Measurements from ENCODE around the gene DENND1A. TPM values are rescaled to one million over a fixed set of nuclear protein-coding genes. Genes with fewer than 3 reads are reported as not detected.

The DENND1A gene
- total RNA-seq, 4 donors from 2014 or later, result 37.1 to 55.3 (median 50.0) TPM

DNA sequence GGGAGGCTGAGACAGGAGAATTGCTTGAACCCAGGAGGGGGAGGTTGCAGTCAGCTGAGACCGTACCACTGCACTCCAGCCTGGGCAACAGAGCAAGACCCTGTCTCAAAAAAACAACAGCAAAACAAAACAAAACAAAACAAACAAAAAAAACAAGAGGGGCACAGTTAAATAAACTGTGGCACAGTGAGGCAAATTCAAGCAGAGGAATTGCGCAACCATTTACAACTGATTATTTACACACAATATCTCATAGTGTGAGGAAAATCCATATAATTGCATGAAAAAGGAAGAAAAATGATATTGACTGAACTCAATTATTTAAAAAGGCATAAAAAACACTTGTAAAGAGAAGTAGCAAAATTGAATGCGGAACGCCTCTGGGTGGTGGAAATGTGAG is 412.4 kb downstream of the DENND1A start:
- H3K27ac ChIP-seq, result no peak overlapping the region
- no peaks in the 10 kb centered on the region for H3K9me3 ChIP-seq
- no peaks in the 10 kb centered on the region for H3K27me3 ChIP-seq
- no peak overlapping the region for H3K4me3 ChIP-seq
- DNase-seq, result no peak
- no peaks in the 10 kb centered on the region for H3K4me1 ChIP-seq
- TF ChIP-seq POLR2A (IDR thresholded peaks at IDR 0.05) (no peak), CTCF (IDR thresholded peaks at IDR 0.05) (no peak)
- no peaks in the 10 kb centered on the region for H3K36me3 ChIP-seq

DNA sequence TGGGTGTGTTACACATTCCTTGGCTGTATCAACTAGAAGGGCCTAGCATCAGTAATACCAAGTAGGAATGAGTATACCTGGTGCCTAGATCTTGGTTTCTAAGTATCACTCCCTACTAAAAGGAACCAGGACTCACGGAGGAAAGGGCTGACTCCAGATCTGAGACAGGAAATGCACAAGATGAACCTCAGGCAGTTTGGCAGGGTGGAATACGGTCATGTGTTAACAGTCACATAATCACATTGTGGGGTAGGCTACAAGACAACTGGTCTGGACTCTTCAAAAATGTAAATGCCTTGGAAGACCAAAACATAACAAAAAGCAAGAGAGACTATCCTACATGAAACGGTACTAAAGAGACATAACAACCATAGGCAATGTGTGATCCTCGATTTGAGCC is 415.2 kb downstream of the DENND1A start:
- Histone ChIP-seq H3K27ac (no peak overlapping the region), H3K36me3 (no peaks in the 10 kb centered on the region), H3K4me1 (no peaks in the 10 kb centered on the region), H3K9me3 (no peaks in the 10 kb centered on the region), H3K4me3 (no peak overlapping the region), H3K27me3 (no peaks in the 10 kb centered on the region)
- TF ChIP-seq CTCF (IDR thresholded peaks at IDR 0.05) (no peak), POLR2A (IDR thresholded peaks at IDR 0.05) (no peak)
- no peak for DNase-seq

- DNase-seq, result no peak
- Histone ChIP-seq H3K27ac (no peak overlapping the region), H3K9me3 (no peaks in the 10 kb centered on the region), H3K4me1 (no peaks in the 10 kb centered on the region), H3K36me3 (no peaks in the 10 kb centered on the region), H3K4me3 (no peak overlapping the region), H3K27me3 (no peaks in the 10 kb centered on the region)
- no peak for TF ChIP-seq CTCF (IDR thresholded peaks at IDR 0.05)
- TF ChIP-seq POLR2A (IDR thresholded peaks at IDR 0.05), result no peak
Observed at GRCh38 chr9:123513554-123513953, 416.4 kb downstream of the DENND1A start.

GRCh38 chr9:123511326-123512277 is 418.3 kb downstream of the DENND1A start:
- no peak for TF ChIP-seq POLR2A (IDR thresholded peaks at IDR 0.05)
- TF ChIP-seq CTCF (IDR thresholded peaks at IDR 0.05), result no peak
- no peaks in the 10 kb centered on the region for H3K9me3 ChIP-seq
- H3K27me3 ChIP-seq, result no peaks in the 10 kb centered on the region
- no peaks in the 10 kb centered on the region for H3K36me3 ChIP-seq
- no peak for DNase-seq
- H3K4me1 ChIP-seq, result no peaks in the 10 kb centered on the region
- no peak overlapping the region for H3K4me3 ChIP-seq
- H3K27ac ChIP-seq, result no peak overlapping the region

DNA sequence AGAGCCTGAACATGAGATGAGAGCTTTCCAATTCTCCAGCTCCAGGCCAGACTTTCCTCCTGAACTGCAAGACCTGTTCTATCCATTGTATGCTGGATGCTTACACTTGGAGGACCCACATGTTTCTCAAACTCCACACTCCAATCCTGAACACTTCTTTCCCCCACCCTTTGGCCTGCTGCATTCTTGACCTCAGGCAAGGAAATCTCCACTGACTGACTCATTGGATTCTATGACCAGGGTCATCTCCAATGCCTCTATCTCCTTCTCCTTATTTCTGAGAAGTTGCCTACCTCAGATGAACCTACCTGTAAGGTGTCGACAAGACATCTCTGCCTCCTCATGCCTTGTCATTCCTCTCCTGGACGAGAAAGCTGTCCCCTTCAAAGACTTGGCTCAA is 420.3 kb downstream of the DENND1A start:
- DNase-seq, result no peak
- H3K9me3 ChIP-seq, result no peaks in the 10 kb centered on the region
- no peaks in the 10 kb centered on the region for H3K4me1 ChIP-seq
- H3K27ac ChIP-seq, result no peak overlapping the region
- no peaks in the 10 kb centered on the region for H3K36me3 ChIP-seq
- no peak for TF ChIP-seq POLR2A (IDR thresholded peaks at IDR 0.05)
- TF ChIP-seq CTCF (IDR thresholded peaks at IDR 0.05), result no peak
- H3K27me3 ChIP-seq, result no peaks in the 10 kb centered on the region
- no peak overlapping the region for H3K4me3 ChIP-seq
